GM21528 (cell line): ENCODE results near the gene MRPL28.
"Not testable (repeated sequence)": the region's sequence is repeated elsewhere in the genome, so short reads cannot be mapped to it uniquely, and the experiment has no call there.

Experiments
- ATAC-seq: cut with Tn5 transposase; IDR thresholded peaks from one replicate; pipeline ENCODE4 v1.9.1; 2021; ENCODE audit warnings: mild to moderate bottlenecking, moderate library complexity; ENCODE audit not compliant: unreplicated experiment, low FRiP score

Gene MRPL28

GRCh38 chr16:342455-343213, 27.7 kb downstream of the MRPL28 start:
- no peak for ATAC-seq

DNA sequence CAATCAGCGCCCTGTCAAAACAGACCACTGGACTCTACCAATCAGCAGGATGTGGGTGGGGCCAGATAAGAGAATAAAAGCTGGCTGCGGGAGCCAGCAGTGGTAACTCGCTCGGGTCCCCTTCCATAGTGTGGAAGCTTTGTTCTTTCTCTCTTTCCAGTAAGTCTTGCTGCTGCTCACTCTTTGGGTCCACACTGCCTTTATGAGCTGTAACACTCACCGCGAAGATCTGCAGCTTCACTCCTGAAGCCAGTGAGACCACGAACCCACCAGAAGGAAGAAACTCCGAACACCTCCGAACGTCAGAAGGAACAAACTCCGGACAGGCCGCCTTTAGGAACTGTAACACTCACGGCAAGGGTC, 28.4 kb downstream of the MRPL28 start:
- not testable (repeated sequence) for ATAC-seq

DNA sequence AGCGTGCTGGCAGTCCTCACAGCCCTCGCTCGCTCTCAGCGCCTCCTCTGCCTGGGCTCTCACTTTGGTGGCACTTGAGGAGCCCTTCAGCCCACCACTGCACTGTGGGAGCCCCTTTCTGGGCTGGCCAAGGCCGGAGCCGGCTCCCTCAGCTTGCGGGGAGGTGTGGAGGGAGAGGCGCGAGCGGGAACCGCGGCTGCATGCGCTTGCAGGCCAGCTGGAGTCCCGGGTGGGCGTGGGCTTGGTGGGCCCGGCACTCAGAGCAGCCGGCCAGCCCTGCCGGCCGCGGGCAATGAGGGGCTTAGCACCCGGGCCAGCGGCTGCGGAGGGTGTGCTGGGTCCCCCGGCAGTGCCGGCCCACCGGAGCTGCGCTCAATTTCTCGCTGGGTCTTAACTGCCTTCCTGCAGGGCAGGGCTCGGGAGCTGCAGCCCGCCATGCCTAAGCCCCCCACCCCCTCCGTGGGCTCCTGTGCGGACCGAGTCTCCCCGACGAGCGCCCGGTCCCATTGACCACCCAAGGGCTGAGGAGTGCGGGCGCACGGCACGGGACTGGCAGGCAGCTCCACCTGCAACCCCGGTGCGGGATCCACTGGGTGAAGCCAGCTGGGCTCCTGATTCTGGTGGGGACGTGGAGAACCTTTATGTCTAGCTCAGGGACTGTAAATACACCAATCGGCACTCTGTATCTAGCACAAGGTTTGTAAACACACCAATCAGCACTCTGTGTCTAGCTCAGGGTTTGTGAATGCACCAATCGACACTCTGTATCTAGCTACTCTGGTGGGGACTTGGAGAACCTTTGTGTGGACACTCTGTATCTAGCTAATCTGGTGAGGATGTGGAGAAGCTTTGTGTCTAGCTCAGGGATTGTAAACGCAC, 29.0 kb downstream of the MRPL28 start:
- ATAC-seq: not testable (repeated sequence)

GRCh38 chr16:340370-341091, 29.8 kb downstream of the MRPL28 start:
- ATAC-seq: no peak

DNA sequence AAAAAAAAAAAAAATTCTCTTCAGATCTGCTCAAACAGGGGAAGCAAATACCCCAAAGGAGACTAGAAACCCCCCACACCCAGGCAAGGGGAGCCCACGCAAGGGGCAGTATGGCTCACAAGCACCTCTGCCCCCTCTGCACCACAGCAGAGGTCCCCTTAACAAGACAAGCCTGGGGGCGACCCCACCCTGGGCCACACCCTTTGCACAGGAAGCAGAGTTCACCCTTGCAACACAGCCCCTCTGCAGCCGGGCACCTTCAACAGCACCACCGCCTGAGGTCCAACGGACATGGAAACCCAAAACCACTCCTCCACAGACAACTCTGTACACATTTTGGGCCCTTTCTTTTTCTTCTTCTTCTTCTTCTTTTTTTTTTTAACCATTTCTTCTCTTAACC, 30.7 kb downstream of the MRPL28 start:
- no peak for ATAC-seq

DNA sequence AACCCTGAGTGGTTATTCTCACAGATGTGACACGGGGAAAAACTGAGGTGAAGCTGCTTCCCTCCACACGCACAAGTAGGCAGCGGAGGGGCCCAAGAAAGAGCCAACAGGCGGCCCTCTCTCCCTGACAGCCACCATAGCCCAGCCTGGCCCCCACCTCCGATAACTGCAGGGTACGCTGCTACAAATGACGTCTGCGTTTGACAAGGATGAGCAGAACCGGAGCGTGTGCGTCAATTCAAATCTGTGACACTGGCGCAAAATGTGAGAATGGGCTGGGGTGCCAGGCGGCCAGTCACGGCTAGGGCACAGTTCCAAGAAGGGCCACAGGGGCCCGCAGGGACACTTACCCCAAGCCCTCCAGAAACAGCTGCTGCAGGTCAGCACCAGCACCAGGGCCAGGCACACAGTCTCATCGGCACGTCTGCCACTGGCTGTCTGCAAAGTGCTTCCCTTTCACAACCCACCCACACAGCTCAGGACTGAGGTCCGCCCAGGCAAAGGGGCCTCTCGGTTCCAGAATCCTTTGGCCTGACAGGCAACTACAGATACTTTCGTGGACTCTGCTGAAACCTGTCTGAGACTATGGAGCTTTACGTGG, 32.3 kb downstream of the MRPL28 start:
- no peak for ATAC-seq

- no peak for ATAC-seq
Observed at GRCh38 chr16:337437-337836, 32.9 kb downstream of the MRPL28 start.

- no peak for ATAC-seq
Observed at GRCh38 chr16:336269-336668, 34.1 kb downstream of the MRPL28 start.

DNA sequence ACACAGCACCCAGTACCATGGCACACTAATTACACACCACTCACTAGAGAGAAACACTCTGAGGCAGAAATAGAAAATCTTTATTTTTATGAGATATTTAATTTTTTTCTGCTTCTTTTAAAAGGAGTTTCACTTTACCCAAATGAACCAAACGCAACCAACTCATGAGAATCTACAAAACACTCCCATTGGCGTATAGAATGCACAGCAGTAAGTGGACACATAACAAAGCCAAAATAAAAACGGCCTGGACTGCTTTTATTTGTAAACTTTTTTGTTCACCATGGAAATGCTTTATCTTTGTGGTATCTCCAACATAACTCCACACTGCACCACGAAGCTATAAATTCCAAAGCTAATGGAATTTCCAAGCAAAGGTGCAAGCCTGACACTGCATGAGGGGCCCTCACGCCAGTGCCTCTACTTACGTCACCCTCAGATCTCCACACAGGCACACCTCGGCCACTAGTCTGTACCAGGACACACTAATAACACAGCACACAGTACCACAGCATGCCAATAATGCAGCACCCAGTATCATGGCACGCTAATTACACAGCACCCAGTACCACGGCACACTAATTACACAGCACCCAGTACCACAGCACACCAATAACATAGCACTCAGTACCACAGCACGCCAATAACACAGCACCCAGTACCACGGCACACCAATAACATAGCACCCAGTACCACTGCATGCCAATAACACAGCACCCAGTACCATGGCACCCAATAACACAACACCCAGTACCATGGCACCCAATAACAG, 35.3 kb downstream of the MRPL28 start:
- ATAC-seq: not testable (repeated sequence)

GRCh38 chr16:334164-334832, 36.0 kb downstream of the MRPL28 start:
- ATAC-seq: not testable (repeated sequence)

DNA sequence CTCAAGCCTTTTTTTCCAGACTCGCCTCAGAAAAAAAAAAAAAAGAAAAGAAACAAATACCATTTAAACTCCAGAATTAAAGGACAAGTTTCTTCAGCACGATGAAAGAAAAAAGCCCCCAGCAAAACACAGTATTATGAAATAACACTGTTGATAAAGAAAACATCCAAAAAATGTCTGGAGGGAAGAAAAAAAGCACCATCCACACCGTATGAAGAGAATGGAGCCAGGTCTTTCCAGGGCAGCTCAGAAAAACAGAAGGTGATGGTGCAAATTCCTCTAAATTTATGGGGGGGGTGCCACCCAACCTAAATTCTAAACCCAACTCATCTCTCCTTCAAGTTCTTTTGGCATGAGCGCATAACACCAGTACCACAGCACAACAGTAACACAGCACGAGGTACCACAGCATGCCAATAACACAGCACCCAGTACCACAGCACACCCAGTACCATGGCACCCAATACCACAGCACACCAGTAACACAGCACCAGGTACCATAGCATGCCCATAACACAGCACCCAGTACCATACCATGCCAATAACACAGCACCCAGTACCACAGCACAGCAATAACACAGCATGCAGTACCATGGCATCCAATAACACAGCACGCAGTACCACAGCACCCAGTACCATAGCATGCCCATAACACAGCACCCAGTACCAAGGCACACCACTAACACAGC, 36.8 kb downstream of the MRPL28 start:
- ATAC-seq: no peak

- ATAC-seq: not testable (repeated sequence)
Observed at GRCh38 chr16:331181-331814, 39.0 kb downstream of the MRPL28 start.

- ATAC-seq: no peak
Observed at GRCh38 chr16:330741-331140, 39.6 kb downstream of the MRPL28 start.

GRCh38 chr16:325375-326145, 44.8 kb downstream of the MRPL28 start:
- ATAC-seq: no peak

DNA sequence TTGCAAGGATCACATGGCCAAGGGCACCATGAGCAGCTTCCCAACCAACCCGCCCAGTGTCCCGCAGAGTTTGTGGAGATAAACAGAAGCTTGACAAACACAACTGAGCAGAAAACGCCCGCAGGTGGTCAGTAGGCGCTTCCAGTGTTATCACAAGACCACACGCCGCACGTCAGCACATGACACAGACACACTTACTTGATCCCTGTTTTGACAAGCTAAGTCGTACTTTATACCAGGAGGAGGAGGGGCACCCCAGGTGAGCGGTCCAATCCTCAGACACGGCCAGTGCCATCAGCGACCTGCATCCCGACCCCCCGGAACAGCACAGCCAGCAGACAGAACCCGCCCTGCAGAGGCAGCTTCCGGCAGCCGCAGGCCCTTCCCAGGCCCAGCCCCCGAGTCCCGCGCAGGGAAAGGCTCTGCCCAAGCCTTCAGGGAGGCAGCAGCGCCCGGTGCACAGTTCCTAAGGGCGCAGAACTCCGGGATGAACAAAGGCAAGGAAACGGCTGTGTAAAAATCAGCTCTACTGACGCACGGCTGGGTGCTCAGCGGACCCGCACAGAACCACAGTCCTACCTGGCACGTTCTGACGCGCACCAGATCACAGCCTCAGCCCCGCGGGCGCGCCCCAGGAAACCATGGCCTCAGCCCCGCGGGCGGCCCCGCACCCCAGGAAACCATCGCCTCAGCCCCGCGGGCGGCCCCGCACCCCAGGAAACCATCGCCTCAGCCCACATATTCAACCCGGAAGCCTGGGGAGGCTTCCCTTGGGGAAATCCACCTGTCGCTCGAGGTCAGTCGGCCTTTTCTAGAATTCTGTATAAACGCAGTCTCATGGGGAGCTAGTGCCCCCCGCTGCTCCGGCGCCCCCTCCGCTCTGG, 45.6 kb downstream of the MRPL28 start:
- no peak for ATAC-seq

- ATAC-seq: no peak
Observed at GRCh38 chr16:324201-324450, 46.2 kb downstream of the MRPL28 start.
